ENCODE data around the gene WDR74.

WDR74 gene

GRCh38 chr11:62792202-62792575 lies 47.2 kb downstream of the WDR74 start:
- no peak for DNase-seq (ENCODE audit: low spot score)

GRCh38 chr11:62791501-62792201 lies 47.7 kb downstream of the WDR74 start, which contains the start of gene TMEM223:
TMEM223 (minus strand) TSS chr11:62792006; CDS start chr11:62791994, 12 bp downstream.
- TF ChIP-seq CTCF (IDR thresholded peaks at IDR 0.05; ENCODE audit: extremely low read depth, insufficient read depth, missing control alignments): no peak
- in situ Hi-C loops (cut with MboI; ENCODE audit: low pct_unique_long_range_greater_than_20kb, low sequenced_read_pairs, unreplicated experiment): no loop called here
- peak; percentile 92 for DNase-seq (ENCODE audit: low spot score)

More at GRCh38 chr11:62792202-62792575, 47.2 kb downstream of the WDR74 start:
- TF ChIP-seq CTCF (IDR thresholded peaks at IDR 0.05; ENCODE audit: extremely low read depth, insufficient read depth, missing control alignments): no peak
- in situ Hi-C loops (cut with MboI; ENCODE audit: low pct_unique_long_range_greater_than_20kb, low sequenced_read_pairs, unreplicated experiment): no loop called here

GRCh38 chr11:62789576-62789975 lies 49.8 kb downstream of the WDR74 start:
- no peak for TF ChIP-seq CTCF (IDR thresholded peaks at IDR 0.05; ENCODE audit: extremely low read depth, insufficient read depth, missing control alignments)
- in situ Hi-C loops (cut with MboI; ENCODE audit: low pct_unique_long_range_greater_than_20kb, low sequenced_read_pairs, unreplicated experiment): no loop called here
- no peak for DNase-seq (ENCODE audit: low spot score)

GRCh38 chr11:62788991-62789390 lies 50.4 kb downstream of the WDR74 start:
- TF ChIP-seq CTCF (IDR thresholded peaks at IDR 0.05; ENCODE audit: extremely low read depth, insufficient read depth, missing control alignments): no peak
- DNase-seq (ENCODE audit: low spot score): no peak
- in situ Hi-C loops (cut with MboI; ENCODE audit: low pct_unique_long_range_greater_than_20kb, low sequenced_read_pairs, unreplicated experiment): no loop called here

GRCh38 chr11:62787005-62787759 lies 52.2 kb downstream of the WDR74 start, which contains the start of gene TMEM179B:
TMEM179B (plus strand) TSS chr11:62787402; CDS start chr11:62787432, 30 bp downstream.
- in situ Hi-C loops (cut with MboI; ENCODE audit: low pct_unique_long_range_greater_than_20kb, low sequenced_read_pairs, unreplicated experiment): no loop called here
- TF ChIP-seq CTCF (IDR thresholded peaks at IDR 0.05; ENCODE audit: extremely low read depth, insufficient read depth, missing control alignments): peak; percentile 68
- peak; percentile 98 for DNase-seq (ENCODE audit: low spot score)

GRCh38 chr11:62786318-62787004 lies 52.9 kb downstream of the WDR74 start:
- in situ Hi-C loops (cut with MboI; ENCODE audit: low pct_unique_long_range_greater_than_20kb, low sequenced_read_pairs, unreplicated experiment): no loop called here
- peak; percentile 99 for TF ChIP-seq CTCF (IDR thresholded peaks at IDR 0.05; ENCODE audit: extremely low read depth, insufficient read depth, missing control alignments)
- peak; percentile 94 for DNase-seq (ENCODE audit: low spot score)
